HUDEP-2 (cell line): ENCODE measurements around the gene KIAA0319L.
"Not testable (repeated sequence)": the region's sequence is repeated elsewhere in the genome, so short reads cannot be mapped to it uniquely, and the experiment has no call there.

Experiments
- DNase-seq, 76 experiments: peaks; one replicate each; lab custom pipeline; 2025; ENCODE audit not compliant: unreplicated experiment in 76 of 76; lab: John Stamatoyannopoulos, UW

Gene KIAA0319L

DNA sequence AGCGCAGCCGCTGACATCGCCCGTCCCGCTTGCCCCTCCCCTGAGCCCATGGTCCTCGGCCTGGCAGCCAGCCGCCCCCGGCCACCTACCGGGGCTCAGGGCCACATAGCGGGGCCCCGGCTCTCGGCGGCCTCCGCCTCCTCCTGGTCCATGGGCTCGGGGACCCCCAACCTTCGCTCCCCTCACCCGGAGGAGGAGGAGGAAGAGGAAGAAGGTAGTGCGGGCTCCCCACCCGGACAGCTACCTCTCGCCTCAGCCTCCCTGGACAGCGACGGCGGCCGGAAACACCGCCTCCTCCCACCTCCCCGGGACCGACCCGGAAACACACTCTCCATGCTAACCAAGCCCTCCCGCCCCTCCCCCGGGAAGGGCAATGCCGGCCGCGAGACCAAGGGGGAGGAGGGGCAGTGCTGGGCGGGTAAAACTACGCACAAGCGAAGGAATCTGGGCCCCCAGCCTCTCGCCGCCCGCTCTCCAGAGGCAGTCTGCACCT is at the start of gene KIAA0319L:
Gene KIAA0319L (minus strand): TSS at position 286 of the 493 bp plus-strand sequence. CDS start 2,912 bp downstream, outside the sequence.
- DNase-seq: peak in 67 of 76 experiments; percentile 46 to 93 (median 81)

DNA sequence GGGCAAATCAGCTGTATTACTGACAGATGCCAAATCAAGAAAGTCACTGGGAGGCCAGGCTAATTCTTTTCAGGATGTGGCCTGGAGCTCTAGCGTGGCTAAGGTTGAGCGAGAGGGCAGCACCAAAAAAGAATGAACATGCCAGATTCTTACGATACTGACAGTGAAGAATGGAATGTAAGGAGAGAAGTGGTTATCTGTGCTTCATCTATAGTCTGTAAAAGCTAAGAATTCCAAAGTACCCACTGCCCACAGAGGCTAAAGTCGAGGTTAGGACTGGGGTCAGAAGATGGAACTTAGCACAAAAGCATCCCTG is 48.6 kb upstream of the KIAA0319L start:
- DNase-seq: no peak

DNA sequence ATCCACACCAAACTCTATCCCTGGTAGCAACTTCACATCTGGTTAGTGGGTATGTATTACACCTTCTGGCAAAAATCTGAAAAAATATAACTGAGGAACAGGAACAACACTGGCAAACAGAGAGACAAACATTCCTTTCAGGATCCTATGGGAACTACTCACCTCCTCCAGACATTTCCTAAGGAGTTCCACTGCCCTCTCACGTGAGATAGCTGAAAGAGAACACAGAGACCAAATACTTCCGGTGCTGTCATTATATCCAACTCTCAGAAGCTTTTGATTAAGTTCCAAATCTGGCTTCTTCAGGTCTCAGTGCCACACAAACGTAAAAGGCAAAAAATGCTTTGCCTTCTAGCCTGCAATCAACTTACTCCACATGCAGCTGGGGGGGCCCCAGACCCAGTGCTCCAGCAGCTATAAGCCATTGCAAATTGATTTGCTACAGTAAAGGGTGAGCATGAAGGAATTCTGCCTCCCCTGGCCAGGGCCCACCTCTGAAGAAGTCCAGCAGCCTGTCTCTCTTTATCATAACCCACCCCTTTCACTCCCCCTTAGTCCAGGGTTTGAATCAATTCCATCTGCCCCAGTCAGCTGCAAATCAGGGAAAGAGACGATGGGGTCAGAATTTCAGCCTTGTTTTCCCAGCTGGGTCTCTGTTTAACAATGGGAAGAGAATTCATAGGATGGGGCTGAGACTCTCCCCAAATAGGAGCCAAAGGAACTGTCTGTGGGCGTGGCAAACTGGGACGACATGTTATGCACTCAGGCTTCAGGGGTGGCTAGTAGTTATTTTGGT is 48.1 kb upstream of the KIAA0319L start:
- no peak for DNase-seq

DNA sequence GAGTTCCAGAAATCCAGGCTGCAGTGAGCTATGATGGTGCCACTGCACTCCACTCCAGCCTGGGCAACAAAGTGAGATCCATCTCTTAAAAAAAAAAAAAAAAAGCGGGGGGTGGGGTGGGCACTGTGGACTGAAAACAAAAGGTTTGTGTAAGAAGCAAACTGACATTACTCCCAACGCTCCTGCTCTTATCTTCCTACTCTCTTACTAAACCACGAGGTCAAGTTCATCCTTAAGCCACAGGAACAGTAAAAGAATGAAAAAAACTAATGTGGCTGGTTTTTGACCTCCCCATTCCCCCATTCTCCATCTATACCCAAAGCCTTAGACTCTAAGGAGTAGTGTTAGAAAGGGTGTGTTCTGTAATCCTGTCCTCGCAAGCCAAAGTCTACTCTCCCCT is 46.7 kb upstream of the KIAA0319L start:
- no peak for DNase-seq

DNA sequence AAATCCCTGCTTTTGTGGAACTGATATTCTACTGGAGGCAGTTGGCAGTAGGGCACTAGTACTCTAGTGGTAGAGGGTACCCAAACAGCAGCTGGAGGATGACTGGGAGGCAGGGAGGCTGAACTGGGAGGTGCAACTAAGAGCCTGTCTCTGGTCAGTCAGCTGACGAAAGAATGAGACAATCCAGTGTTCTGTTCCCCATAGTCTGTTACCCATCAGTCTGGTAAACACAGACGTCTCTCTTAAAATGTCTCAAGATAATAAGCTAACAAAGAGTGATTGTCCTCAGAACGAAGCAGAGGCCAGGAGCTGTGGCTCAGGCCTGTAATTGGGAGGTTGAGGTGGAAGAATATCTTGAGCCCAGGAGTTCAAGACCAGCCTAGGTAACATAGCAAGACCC is 46.3 kb upstream of the KIAA0319L start:
- no peak for DNase-seq

DNA sequence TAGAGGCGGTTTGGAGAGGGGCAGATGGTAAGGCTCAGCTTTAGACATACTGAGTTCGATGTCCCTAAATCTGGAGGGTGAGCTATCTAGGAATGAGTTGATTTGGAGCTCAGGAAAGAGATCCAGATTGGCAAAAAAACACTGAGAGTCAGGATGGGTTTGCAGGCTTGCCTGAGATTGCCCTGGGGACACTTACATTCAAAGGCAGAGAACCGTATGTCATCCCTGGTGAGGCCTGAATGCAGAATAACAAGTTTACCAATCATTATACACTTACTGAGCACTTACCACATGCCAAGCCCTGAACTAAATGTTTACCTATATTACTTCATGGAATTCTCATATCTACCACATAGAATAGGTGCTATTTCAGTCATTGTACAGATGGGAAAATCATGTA is 43.4 kb upstream of the KIAA0319L start:
- DNase-seq: no peak

DNA sequence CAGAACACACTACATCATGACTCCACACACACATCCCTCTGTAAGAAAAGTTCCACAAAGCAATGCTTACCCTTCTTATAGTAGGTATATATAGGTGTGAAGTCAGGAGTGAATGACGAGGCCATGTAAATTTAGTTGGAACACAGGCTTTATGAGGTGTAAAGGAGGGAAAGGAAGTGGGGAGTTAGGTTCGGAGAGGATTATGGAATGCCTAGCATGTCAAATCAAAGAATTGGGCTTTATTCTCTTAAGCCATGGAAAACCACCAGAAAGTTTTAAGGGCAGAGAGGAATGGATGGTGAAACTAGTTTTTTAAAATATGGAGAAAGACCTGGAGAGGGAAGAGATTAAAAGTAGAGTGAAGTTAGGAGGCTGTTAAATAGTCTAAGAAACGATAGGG is 42.2 kb upstream of the KIAA0319L start:
- no peak for DNase-seq

DNA sequence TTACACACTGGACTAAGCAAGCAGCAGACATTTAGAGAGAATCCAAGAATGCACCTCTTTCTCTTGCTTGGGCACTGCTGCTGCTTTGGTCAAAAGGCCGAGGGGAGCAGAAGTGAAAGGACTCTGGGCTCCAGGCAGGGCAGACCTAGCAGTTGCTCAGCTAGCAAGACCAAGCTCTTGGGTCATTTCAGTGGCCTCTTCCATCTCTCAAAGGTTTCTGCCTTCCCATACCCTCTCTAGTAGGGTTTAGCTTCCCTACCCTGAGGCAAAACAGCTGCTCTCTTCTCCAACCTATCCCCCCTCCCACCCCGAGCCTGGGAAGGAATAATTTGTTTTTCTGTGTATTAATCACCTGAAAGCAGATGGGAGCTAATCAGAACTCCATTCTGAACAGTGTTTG is 41.7 kb upstream of the KIAA0319L start:
- no peak for DNase-seq

DNA sequence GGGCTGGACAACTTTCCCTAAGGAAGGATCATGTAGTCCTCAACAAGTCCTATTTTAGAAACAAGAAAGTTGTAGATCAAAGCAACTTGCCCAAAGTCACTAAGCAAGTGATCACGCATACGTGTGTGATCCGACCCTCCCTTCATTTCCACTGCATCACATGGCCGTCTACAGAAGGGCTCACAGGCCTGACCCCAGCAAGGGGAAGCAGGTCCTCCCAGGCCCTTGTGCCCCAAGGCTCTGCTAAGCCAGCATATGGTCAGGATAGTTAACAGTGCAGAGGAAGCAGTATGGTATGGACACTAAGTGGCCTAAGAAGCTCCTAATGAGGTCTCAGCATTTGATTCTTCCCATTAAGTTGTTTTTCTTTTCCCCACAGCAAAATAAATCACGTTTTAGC is 40.7 kb upstream of the KIAA0319L start:
- DNase-seq: no peak

DNA sequence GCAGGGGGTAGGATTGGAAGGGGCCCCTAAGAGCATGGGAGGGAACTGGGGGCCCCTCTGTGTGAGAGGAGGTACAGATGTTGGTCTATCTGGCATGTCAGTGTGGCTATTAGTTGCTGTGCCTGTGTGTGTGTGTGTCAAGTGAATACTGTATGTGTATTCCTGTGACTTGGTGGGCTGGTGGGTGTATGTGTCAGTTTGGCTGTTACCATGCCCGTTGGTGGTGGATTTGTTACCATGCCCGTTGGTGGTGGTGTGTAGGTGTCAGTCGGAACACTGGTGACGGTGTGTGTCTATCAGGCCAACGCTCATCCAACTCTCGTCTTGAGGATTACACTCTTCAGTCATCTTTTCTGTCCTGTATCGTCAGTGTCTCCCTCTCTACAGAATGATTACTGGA is 38.5 kb upstream of the KIAA0319L start:
- DNase-seq: no peak

DNA sequence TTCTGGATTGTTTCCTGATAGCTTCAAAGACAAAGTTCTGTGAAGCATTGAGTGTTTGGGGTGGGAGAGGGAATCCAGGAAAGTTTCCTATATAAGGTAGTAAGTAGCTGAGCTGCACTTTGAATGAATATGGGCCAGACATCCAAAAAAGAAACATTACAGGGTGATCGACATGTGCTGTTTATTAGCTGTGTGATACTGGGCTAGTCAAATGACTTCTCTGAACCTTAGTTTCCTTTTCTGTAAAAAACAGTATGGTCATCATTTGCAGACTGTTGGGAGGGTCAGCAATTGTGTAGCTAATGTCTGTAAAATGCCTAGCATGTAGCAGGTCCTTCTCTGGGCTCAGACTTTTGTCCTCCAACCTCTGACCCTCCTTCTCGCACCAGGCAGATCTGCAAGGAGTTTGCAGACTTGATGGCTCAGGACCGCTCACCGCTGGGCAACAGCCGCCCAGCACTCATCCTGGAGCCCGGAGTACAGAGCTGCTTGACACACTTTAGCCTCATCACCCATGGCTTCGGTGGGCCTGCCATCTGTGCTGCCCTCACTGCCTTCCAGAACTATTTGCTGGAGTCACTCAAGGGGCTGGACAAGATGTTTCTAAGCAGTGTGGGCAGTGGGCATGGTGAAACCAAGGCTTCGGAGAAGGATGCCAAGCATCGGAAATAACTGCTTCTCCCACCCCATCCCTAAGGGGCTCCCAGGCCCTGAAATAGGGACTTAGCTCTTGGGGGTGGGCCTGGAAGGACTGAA is 37.0 kb upstream of the KIAA0319L start:
- no peak for DNase-seq

DNA sequence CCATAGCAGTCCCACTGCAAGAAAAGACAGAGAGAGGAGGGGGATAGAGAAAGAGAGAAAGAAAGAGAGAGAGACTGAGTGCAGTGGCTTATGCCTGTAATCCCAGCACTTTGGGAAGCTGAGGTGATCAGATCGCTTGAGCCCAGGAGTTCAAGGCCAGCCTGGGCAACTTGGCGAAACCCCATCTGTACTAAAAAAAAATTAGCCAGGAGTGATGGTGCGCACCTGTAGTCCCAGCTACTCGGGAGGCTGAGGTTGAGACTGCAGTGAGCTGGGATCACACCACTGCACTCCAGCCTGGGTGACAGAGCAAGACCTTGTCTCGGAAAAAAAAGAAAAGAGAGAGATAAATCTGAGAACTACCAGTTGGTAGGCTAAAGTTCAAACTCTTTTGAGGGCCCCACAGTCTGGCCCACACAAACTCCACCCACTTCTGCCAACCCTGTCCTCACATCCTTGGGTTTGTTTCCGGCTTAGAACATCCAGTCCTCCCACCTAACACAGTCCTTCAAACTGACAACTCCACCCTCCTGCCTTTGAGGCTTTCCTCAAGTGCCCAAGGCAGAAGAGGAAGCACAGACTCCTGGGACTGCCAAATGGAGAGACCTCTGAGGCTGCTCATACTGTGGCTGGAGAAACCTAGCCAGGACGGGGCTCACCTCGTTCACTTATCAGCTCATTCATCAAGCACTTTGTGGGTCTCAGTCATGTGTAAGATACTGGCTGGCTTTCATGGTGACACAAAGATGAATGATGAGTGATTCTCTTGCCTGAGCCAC is 36.0 kb upstream of the KIAA0319L start:
- peak in 11 of 76 experiments; percentile 2 to 35 (median 12) for DNase-seq

DNA sequence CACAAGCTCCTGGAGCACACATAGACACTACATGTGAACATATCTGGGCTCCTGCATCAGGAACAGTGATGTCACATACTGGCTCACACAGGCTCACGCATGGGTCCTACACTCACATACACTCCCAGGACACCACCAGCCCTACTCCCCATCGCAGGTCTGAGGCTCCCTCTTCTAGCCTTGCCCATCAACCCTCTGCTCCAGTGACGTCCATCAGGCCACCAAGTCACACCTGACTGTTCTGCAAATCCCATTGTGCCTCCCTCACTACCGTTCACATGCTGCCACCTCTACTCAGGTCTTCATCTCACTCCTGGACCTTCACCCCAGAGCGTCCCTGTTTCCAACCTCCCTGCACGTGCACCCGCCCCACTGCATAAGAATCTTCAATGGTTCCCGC is 34.0 kb upstream of the KIAA0319L start:
- DNase-seq: no peak

DNA sequence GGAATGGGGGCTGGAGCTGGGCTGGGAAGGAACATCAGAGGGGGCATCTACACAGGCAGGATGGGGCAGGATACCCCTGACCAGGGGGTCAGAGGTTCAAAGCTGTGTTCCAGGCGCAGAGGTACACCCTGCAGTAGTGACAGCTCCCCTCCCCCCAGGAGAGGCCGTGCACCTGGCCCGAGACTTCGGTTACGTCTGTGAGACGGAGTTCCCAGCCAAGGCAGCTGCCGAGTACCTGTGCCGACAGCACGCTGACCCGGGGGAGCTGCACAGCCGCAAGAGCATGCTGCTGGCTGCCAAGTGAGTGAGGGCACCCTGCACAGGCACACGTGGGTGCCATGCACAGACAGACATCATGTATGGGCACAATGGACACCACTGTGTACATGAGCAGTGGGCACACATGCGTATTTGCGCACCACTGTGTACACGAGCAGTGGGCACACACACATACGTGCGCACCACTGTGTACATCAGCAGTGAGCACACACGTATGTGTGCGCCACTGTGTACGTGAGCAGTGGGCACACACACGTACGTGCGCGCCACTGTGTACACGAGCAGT is 33.4 kb upstream of the KIAA0319L start:
- DNase-seq: no peak

DNA sequence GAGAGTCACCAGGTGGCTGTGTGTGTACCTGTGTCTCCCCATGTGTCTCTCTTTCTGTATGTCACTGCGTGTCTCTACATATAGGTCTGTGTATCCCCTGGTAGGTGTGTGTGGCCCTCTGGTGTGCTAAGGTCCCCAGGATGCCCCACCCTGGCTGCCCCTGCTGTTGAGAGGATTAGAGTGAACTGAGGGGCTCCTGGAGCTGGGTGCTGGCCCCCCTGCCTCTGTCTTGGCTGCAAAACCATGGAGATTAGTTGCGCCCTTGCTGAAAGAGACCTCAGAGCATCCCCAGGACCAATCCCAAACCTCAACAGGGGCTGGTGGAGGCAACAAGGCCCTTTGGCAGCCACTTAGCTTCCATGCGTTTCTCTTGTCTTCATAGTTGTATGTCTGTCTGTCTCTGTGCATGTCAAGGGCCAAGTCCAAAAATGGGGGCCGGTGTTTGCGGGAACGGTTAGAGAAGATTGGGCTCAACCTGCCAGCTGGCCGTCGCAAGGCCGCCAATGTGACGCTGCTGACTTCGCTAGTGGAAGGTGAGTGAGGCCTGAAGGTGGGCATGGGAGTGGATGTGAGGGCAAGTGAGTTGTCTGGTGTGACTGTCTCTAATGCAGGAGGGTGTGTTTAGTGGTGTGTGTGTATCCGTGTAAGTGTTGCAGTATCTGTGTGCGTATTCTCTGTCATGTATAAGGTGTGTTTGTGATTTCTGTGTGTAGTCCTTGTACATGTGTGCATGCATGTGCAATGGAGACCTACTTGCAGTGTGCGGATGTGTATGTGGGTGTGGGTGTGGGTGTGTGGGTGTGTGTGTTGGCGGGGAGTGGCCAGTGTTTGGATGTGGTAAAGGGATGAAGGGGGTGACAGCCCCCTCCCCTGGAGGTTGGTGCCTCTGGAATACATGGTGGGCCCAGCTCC is 32.6 kb upstream of the KIAA0319L start:
- no peak for DNase-seq

DNA sequence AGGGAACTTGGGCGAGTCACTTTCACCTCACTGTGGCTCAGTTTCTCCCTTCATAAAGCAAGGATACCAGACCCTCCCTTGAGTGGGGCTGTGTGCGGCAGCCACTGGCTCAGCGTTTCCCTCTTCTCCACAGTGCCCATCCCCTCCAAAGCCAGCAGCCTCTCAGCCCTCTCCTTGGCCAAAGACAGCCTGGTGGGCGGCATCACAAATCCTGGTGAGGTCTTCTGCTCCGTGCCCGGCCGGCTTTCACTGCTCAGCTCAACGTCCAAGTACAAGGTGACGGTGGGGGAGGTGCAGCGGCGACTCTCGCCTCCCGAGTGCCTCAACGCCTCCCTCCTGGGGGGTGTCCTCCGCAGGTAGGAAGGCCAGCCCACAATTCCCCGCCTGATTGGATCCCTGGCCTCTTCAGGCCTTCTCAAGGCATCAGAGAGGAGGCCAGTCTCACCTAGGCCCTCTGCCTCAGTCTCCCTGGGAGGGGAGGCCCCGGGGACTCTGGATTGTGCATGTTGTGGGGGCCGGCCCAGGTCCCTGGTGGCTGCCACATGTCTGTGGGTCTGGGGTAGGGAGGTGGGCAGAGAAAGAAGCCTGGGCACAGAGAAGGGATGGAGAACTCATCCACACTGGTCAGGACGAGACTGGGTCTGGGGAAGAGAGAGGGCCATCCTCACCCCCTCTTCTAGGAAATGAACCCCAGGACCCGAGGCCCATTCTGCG is 31.2 kb upstream of the KIAA0319L start:
- DNase-seq: no peak

DNA sequence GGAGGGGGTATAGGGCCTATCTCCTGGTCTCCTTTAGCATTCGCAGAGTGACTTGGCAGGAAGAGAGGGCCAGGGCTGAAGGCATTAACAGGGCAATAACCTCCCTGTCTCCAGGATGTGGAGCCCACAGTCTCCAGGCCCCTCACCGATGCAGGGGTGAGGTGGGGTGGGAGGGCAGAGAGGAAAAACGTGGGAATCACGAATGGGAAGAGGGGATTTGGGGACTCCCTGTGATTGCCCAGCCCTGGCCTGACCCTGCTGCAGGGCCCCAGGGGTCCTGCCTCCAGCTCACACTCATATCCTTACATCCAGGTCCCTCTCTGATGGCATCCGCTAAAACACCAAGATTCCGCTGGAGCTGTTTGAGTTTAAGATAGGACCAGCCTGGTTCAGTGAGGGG is 30.5 kb upstream of the KIAA0319L start:
- DNase-seq: no peak

DNA sequence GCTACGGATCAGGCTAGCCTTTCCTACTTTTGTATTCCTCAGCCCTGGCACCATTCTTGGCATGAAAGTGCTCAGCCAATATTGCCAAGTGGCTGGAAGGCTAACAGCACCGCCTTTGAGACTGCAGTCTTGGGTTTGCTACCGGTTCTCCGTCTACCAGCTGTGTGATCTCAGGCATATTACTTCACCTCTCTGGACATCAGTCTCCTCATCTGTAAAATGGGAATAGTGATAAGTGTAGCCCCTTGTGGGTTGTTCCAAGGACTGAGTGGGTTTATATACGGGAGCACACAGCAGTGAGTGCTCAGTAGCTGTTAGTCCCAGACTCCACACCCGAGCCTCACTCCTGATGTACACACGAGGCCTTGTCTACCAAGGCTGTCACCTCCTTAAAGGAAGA is 29.6 kb upstream of the KIAA0319L start:
- DNase-seq: no peak

DNA sequence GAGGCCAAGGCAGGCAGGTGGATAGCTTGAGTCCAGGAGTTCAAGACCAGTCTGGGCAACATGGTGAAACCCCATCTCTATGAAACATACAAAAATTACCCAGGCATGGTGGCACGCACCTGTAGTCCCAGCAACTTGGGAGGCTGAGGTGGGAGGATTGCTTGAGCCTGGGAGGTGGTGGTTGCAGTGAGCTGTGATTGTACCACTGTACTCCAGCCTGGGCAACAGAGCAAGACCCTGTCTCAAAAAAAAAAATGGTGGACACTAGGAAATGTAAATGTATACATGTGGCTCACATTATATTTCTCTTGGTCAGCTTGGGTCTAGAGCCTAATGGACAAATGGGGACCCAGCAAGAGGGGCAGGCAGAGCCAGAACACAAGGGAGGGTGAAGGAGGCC is 28.6 kb upstream of the KIAA0319L start:
- not testable (repeated sequence) for DNase-seq
